ENCODE measurements around the gene FBXO9.

DNA sequence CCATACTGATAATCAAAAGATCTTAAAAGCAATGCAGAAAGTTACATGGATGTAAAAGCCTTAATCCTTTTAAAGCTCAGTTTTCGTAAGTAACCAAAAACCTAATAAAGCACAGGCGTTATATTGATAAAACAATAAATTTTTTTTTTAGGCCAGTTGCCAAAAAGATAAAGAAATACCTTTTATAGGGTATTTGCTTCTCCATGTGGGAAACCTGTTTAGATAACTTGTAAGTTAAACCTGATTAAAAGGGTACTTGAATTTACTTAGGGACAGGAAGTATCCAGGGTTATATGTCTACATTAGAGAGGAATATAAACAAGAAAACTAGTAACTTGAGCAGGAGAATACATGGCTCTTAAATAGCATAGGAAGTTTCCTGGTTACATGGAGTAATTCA is 21.1 kb downstream of the FBXO9 start:
- TF ChIP-seq CTCF (IDR thresholded peaks at IDR 0.05) (no peak), POLR2AphosphoS5 (IDR thresholded peaks at IDR 0.05) (no peak), POLR2A (IDR thresholded peaks at IDR 0.05) (no peak)
